Measurements from ENCODE around the gene NKAIN1. TPM values are rescaled to one million over a fixed set of nuclear protein-coding genes. Genes with fewer than 3 reads are reported as not detected.
A peak's percentile ranks its signal among the peaks of the same experiment; 100 is the strongest.
"Not testable (repeated sequence)": the region's sequence is repeated elsewhere in the genome, so short reads cannot be mapped to it uniquely, and the experiment has no call there.

NKAIN1 gene
- total RNA-seq, 1 donor from 2014 or later = 0.14 TPM

- DNase-seq (ENCODE audit: missing footprints) (no peak), ATAC-seq (no peak)
- intact Hi-C loops (cut with DNase I) = no loop called here
These were observed 36.5 kb downstream of the NKAIN1 start for GRCh38 chr1:31203215-31203614.

GRCh38 chr1:31201931-31202360, 37.7 kb downstream of the NKAIN1 start:
- ATAC-seq (no peak), DNase-seq (ENCODE audit: missing footprints) (no peak)
- intact Hi-C loops (cut with DNase I) = no loop called here

- intact Hi-C loops (cut with DNase I) = no loop called here
- ATAC-seq = no peak
These were observed 39.7 kb downstream of the NKAIN1 start for GRCh38 chr1:31199949-31200348.

GRCh38 chr1:31199236-31199790, 40.4 kb downstream of the NKAIN1 start:
- ATAC-seq (no peak), DNase-seq (ENCODE audit: missing footprints) (no peak)
- intact Hi-C loops (cut with DNase I) = no loop called here

More at GRCh38 chr1:31199949-31200348, 39.7 kb downstream of the NKAIN1 start:
- DNase-seq (ENCODE audit: missing footprints) = no peak

- ATAC-seq (no peak), DNase-seq (ENCODE audit: missing footprints) (no peak)
- intact Hi-C loops (cut with DNase I) = no loop called here
These were observed 41.1 kb downstream of the NKAIN1 start for GRCh38 chr1:31198600-31198999.

- no peak for ATAC-seq
- no peak for DNase-seq (ENCODE audit: missing footprints)
- intact Hi-C loops (cut with DNase I) = no loop called here
These were observed 41.5 kb downstream of the NKAIN1 start for GRCh38 chr1:31198150-31198549.

GRCh38 chr1:31196685-31197084, 43.0 kb downstream of the NKAIN1 start:
- DNase-seq (ENCODE audit: missing footprints) = no peak
- intact Hi-C loops (cut with DNase I) = no loop called here
- ATAC-seq = no peak

- ATAC-seq; DNase-seq (ENCODE audit: missing footprints); intact Hi-C loops (cut with DNase I): not testable (repeated sequence)
These were observed 44.4 kb downstream of the NKAIN1 start for GRCh38 chr1:31195267-31195666.

- ATAC-seq (no peak), DNase-seq (ENCODE audit: missing footprints) (no peak)
- intact Hi-C loops (cut with DNase I) = no loop called here
These were observed 46.0 kb downstream of the NKAIN1 start for GRCh38 chr1:31193729-31194128.

- ATAC-seq (no peak), DNase-seq (ENCODE audit: missing footprints) (no peak)
- intact Hi-C loops (cut with DNase I) = no loop called here
These were observed 48.4 kb downstream of the NKAIN1 start for GRCh38 chr1:31191281-31191680.

GRCh38 chr1:31189696-31190674, 49.7 kb downstream of the NKAIN1 start:
- intact Hi-C loops (cut with DNase I) = no loop called here
- ATAC-seq = no peak
- no peak for DNase-seq (ENCODE audit: missing footprints)

GRCh38 chr1:31183927-31184554, 55.6 kb downstream of the NKAIN1 start:
- DNase-seq (ENCODE audit: missing footprints) = no peak
- intact Hi-C loops (cut with DNase I) = loop anchor here (1.0 to 5.0 kb wide), 3 partner anchors 151 to 363 kb away; no protein-coding TSS in a partner anchor
- ATAC-seq = no peak

GRCh38 chr1:31183126-31183525, 56.6 kb downstream of the NKAIN1 start:
- ATAC-seq (no peak), DNase-seq (ENCODE audit: missing footprints) (no peak)
- intact Hi-C loops (cut with DNase I) = loop anchor here (5.0 kb wide), 1 partner anchor 364 kb away; no protein-coding TSS in a partner anchor

- intact Hi-C loops (cut with DNase I) = loop anchor here (5.0 kb wide), 1 partner anchor 365 kb away; no protein-coding TSS in a partner anchor
- ATAC-seq (peak; percentile 91), DNase-seq (ENCODE audit: missing footprints) (peak; percentile 81)
These were observed 57.3 kb downstream of the NKAIN1 start for GRCh38 chr1:31182352-31182751.

- DNase-seq (ENCODE audit: missing footprints) (no peak), ATAC-seq (peak; percentile 72)
- intact Hi-C loops (cut with DNase I) = loop anchor here (5.0 kb wide), 1 partner anchor 366 kb away; no protein-coding TSS in a partner anchor
These were observed 58.0 kb downstream of the NKAIN1 start for GRCh38 chr1:31181515-31182343.

GRCh38 chr1:31180338-31180737, 59.3 kb downstream of the NKAIN1 start:
- intact Hi-C loops (cut with DNase I) = loop anchor here (5.0 kb wide), 1 partner anchor 367 kb away; no protein-coding TSS in a partner anchor
- no peak for DNase-seq (ENCODE audit: missing footprints)
- ATAC-seq = no peak

GRCh38 chr1:31176291-31176690, 63.4 kb downstream of the NKAIN1 start:
- ATAC-seq; intact Hi-C loops (cut with DNase I); DNase-seq (ENCODE audit: missing footprints): not testable (repeated sequence)

- intact Hi-C loops (cut with DNase I) = no loop called here
- DNase-seq (ENCODE audit: missing footprints) (no peak), ATAC-seq (no peak)
These were observed 69.3 kb downstream of the NKAIN1 start for GRCh38 chr1:31170486-31170735.

- ATAC-seq (no peak), DNase-seq (ENCODE audit: missing footprints) (no peak)
- intact Hi-C loops (cut with DNase I) = no loop called here
These were observed 73.2 kb downstream of the NKAIN1 start for GRCh38 chr1:31166462-31166861.
